NB4 (cell line): ENCODE measurements around the gene PMS2.

ENCODE experiments used
- DNase-seq: peaks from one replicate; pipeline ENCODE4 v3.0.0; 2010; ENCODE audit warnings: low read depth
- H3K4me3 ChIP-seq: one replicate; pipeline ENCODE4 v1.5.1; 2011; ENCODE audit warnings: mild to moderate bottlenecking, low read depth, low read length, moderate library complexity
- CTCF ChIP-seq: IDR thresholded peaks from one replicate; pipeline ENCODE4 v1.5.1; 2012; ENCODE audit warnings: low read depth, low read length
- MYC ChIP-seq: IDR thresholded peaks from 2 replicates; pipeline ENCODE4 v1.6.1; 2011; ENCODE audit warnings: low read depth, low read length
- POLR2A ChIP-seq: IDR thresholded peaks from 2 replicates; pipeline ENCODE4 v1.6.1; 2011; ENCODE audit warnings: mild to moderate bottlenecking; ENCODE audit not compliant: insufficient read length; ENCODE audit errors: extremely low read depth
- TF ChIP-seq, protein P1 (sequence below): IDR thresholded peaks from 2 replicates; pipeline ENCODE4 v1.6.1; 2011; ENCODE audit warnings: low read depth, low read length

PMS2 gene

DNA sequence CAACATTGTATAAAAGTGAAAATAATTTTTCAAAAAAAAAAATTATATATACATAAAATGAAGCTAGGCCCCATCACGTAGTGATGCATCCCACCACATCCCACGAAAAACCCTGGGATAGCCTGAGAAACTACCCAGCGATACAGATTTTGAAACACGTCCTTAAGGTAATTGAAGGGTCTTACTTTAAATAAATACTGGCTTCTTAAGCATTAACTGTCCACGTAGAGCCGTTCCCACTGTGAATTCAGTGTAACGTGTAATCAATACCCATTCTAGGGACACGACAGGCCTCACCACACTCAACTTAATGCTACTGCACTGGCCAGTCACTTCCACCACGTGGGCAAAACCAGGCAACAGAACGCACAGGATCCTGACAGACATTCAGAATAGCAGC, 26.3 kb upstream of the PMS2 start:
- no peak for DNase-seq
- TF ChIP-seq CTCF, result no peak
- no peak for TF ChIP-seq POLR2A
- TF ChIP-seq, protein P1, sequence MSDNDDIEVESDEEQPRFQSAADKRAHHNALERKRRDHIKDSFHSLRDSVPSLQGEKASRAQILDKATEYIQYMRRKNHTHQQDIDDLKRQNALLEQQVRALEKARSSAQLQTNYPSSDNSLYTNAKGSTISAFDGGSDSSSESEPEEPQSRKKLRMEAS, result no peak
- TF ChIP-seq MYC, result no peak
- no peak overlapping the region for H3K4me3 ChIP-seq

DNA sequence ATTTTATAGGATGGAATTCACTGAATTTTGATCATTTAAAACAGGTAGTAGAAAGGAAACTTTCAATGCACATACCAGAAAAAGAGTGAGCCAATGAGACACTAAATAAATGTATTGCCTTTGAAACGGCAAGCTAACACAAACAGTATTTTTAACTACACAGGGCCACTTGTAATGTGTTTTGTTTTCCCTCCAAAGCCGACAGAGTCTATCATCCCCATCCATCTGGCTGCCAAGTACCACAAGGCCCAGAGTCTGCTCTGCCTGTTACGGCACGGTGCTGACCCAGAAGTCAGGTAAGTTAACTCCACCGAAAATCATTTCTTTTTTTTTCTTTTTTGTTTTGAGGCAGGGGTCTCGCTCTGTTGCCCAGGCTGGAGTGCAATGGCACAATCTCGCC, 23.8 kb upstream of the PMS2 start:
- DNase-seq, result no peak
- TF ChIP-seq, protein P1, result no peak
- TF ChIP-seq CTCF, result no peak
- TF ChIP-seq POLR2A, result no peak
- TF ChIP-seq MYC, result no peak
- no peak overlapping the region for H3K4me3 ChIP-seq

GRCh38 chr7:6032167-6032566, 23.3 kb upstream of the PMS2 start:
- no peak for DNase-seq
- TF ChIP-seq, protein P1, result no peak
- no peak for TF ChIP-seq CTCF
- no peak for TF ChIP-seq MYC
- no peak for TF ChIP-seq POLR2A
- H3K4me3 ChIP-seq, result no peak overlapping the region

DNA sequence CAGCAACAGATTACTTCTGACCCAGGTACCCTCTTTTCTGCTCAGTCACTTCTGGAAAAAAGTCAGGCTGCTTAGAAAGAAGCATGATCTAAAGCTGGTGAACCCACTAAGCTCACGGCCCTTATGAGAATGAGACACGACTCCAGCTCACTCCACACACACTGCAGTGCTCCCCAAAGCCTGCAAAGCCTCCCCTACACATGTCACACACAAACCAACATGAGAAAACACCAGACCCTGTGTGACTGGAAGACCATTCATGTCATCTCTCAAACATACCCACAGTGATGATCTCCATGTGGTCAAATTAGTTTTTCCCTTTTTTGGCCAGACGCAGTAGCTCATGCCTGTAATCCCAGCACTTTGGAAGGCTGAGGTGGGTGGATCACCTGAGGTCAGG, 22.7 kb upstream of the PMS2 start:
- DNase-seq, result no peak
- no peak overlapping the region for H3K4me3 ChIP-seq
- TF ChIP-seq MYC (no peak), POLR2A (no peak), CTCF (no peak)

DNA sequence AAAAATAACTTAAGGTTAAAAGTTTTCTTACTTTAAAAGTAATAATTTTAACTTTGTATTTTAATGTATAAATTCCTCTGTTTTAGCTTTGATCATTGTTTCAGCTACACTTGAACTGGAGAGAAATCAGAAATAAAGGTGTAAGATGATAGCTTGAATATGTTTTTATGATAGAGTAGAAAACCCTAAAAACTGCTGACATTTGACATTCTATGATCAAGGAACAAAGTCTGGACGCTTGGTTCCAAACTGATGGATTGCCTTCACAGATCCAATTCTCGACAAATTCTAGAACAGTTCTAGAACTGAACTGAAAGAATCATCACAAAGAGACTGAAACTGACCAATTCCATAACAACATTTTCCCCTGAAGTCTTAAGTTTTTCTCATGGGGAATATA, 22.1 kb upstream of the PMS2 start, which contains the start of gene ANKRD61:
TSS of gene ANKRD61 (plus strand) at position 389 of the 400 bp plus-strand sequence. CDS start at position 389, 0 bp downstream.
- no peak for DNase-seq
- no peak for TF ChIP-seq POLR2A
- no peak for TF ChIP-seq MYC
- no peak for TF ChIP-seq CTCF
- TF ChIP-seq, protein P1, result no peak
- no peak within 1 kb of the TSS for H3K4me3 ChIP-seq

DNA sequence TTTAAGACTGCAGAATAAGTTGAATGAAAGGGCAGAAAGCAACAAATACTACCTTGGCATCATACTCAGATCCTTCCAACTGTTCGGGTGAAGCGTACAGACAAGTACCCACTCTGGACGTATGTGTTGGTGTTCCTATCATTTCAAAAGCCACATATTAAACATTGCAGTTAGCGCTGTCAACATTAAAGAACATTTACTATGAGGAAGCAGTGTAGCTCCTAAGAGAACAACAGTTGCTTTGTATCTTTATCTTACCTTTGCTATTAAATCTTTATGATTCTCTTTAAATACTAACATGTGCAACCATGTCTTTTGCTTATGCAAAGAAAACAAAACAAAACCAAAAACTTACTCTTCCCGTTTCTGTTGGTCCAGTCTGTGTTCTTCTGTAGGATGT, 19.7 kb upstream of the PMS2 start:
- H3K4me3 ChIP-seq, result no peak overlapping the region
- TF ChIP-seq POLR2A (no peak), MYC (no peak)
- TF ChIP-seq, protein P1, result no peak
- no peak for DNase-seq
